Activated CD8-positive, alpha-beta memory T cell treated with anti-CD3 and anti-CD28 coated beads for 36 hours (primary cell): ENCODE results near the gene PLAAT4. TPM values are rescaled to one million over a fixed set of nuclear protein-coding genes. Genes with fewer than 3 reads are reported as not detected.
"Not testable (repeated sequence)": the region's sequence is repeated elsewhere in the genome, so short reads cannot be mapped to it uniquely, and the experiment has no call there.

Experiments used
- CTCF ChIA-PET: fragments of 350-600 bp; sonication (Branson Sonifier 250); formaldehyde crosslinking; loops from one replicate; lab custom pipeline; 2021; ENCODE audit warnings: antibody characterized with exemption; lab: Charles Lee
- POLR2A ChIA-PET: fragments of 350-600 bp; sonication (Branson Sonifier 250); formaldehyde crosslinking; loops from one replicate; lab custom pipeline; 2021; ENCODE audit warnings: antibody characterized with exemption; lab: Charles Lee
- total RNA-seq, 2 experiments: library from RNA; stranded (reverse); gene quantifications; one replicate each; pipeline ENCODE4 v1.2.3, GENCODE V29; 2021

The PLAAT4 gene
- total RNA-seq, 2 experiments from 2014 or later = 7.4 to 9.9 TPM

- ChIA-PET POLR2A (interaction anchor here (0.8 kb wide), 1 partner anchor 19 kb away, joined by 4 read pairs; no protein-coding TSS in a partner anchor), CTCF (interaction anchor here (0.9 kb wide), 1 partner anchor 8 kb away, joined by 3 read pairs; no protein-coding TSS in a partner anchor)
Measured at GRCh38 chr11:63556404-63557013, 19.9 kb downstream of the PLAAT4 start.

GRCh38 chr11:63557570-63557969 lies 21.0 kb downstream of the PLAAT4 start:
- CTCF ChIA-PET = no interaction called here
- POLR2A ChIA-PET = no interaction called here

GRCh38 chr11:63558459-63559157 lies 22.0 kb downstream of the PLAAT4 start:
- ChIA-PET CTCF (interaction anchor here (0.7 kb wide), 1 partner anchor 180 kb away, joined by 3 read pairs; no protein-coding TSS in a partner anchor), POLR2A (no interaction called here)

GRCh38 chr11:63560506-63561180 lies 24.0 kb downstream of the PLAAT4 start:
- CTCF ChIA-PET = no interaction called here
- POLR2A ChIA-PET = no interaction called here

- ChIA-PET POLR2A (interaction anchor here (0.7 to 1.4 kb wide), 4 partner anchors 10 to 28 kb away, joined by 4 to 6 read pairs (median 4); partner anchors contain the start of gene PLAAT4), CTCF (interaction anchor here (0.7 to 6.2 kb wide), 3 partner anchors 10 to 44 kb away, joined by 3 to 48 read pairs (median 4); no protein-coding TSS in a partner anchor)
Measured at GRCh38 chr11:63563201-63564055, 26.8 kb downstream of the PLAAT4 start, which contains the start of gene PLAAT2. TSS of gene PLAAT2 (minus strand) at chr11:63563379. CDS start at chr11:63563324, 55 bp downstream.

DNA sequence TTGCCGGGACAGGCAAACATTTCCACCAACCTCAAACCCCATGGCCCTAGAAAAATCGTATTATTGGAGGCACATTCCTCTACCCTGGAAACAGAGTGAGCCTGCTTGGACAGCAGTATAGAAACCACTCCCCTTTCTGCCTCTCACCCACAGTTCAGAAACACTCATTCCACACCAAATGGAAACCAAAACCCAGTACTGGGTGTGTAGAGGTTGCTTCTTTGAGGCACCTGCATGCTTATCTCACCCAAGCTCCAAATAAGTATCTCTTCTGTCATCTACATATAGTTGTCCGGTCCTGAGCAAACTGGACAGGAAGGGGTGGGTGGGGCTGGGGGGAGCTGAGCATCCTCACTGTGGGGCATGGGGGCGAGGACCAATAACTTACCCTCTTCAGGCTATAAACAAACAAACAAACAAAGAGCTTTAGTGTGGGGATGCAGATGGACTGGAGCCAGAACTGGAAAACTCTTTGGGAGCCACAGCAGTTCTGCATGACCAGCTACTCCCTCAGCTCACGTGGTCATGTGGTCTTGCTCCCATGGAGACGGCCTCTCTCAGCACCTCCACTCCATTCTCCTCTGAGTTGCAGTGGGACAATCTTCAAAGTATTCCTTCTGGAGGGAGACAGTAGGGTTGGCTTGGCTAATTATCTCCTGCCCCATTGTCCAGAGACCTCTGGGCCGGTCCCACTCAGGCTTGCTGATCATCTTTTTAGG lies 27.6 kb downstream of the PLAAT4 start:
- POLR2A ChIA-PET = interaction anchor here (0.7 to 1.4 kb wide), 4 partner anchors 10 to 29 kb away, joined by 4 to 6 read pairs (median 4); partner anchors contain the start of gene PLAAT4

DNA sequence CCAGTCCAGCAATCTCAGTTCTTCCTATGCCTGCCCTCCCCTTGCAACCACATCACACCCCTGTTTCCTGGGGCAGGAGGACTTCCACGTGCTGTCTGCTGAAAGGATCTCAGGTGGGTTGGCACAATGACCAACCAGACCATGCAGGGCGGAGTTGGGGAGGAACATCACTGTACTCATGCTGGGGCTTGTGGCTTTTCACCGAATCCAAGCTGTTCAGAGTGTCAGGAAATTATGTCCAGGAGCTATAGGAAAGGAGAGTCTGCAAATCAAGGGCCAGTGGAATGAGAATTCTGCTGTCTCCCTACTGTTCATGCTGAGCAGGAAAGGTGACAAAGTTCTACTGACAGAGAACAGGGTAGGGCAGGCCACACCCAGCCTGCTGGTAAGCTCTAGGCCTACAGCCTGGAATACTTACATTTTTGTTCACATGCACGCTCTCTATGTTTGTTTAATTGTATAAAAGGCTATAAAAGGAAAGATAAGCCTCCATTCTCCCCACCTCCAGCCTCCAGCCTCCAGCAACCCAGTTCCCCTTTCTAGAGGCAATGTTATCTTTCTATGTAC lies 28.3 kb downstream of the PLAAT4 start:
- POLR2A ChIA-PET = interaction anchor here (0.9 to 1.4 kb wide), 2 partner anchors 11 to 14 kb away, joined by 4 to 5 read pairs; no protein-coding TSS in a partner anchor
- CTCF ChIA-PET = interaction anchor here (0.7 to 6.2 kb wide), 3 partner anchors 9 to 85 kb away, joined by 3 to 48 read pairs (median 8); no protein-coding TSS in a partner anchor

More for the DNA sequence above, 27.6 kb downstream of the PLAAT4 start:
- CTCF ChIA-PET = interaction anchor here (0.7 to 6.2 kb wide), 5 partner anchors 8 to 85 kb away, joined by 3 to 48 read pairs (median 4); no protein-coding TSS in a partner anchor

GRCh38 chr11:63567044-63567840 lies 30.6 kb downstream of the PLAAT4 start:
- POLR2A ChIA-PET = interaction anchor here (0.6 to 2.3 kb wide), 6 partner anchors 14 to 46 kb away, joined by 3 to 8 read pairs (median 6); partner anchors contain the start of genes PLAAT3 and PLAAT4
- CTCF ChIA-PET = interaction anchor here (0.7 to 6.2 kb wide), 4 partner anchors 15 to 107 kb away, joined by 3 to 48 read pairs (median 6); partner anchors contain the start of gene PLAAT4

DNA sequence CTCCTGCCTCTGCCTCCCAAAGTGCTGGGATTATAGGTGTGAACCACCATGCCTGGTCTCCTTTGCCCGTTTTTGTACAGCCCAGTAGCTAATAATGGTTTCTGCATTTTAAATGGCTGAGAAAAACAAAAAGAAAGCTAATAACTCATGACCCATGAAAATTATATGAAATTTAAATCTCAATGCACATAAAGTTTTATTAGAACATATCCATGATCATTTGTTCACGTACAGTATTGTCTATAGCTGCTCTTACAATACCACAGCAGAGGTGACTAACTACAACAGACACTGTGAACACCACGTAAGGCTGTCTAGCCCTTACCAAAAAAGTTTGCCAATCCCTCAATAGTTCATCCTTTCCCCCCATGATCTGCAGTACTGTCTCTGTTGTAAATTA lies 33.0 kb downstream of the PLAAT4 start:
- ChIA-PET CTCF (no interaction called here), POLR2A (no interaction called here)

GRCh38 chr11:63572026-63572688 lies 35.5 kb downstream of the PLAAT4 start:
- POLR2A ChIA-PET = no interaction called here
- CTCF ChIA-PET = interaction anchor here (1.4 kb wide), 1 partner anchor 36 kb away, joined by 3 read pairs; no protein-coding TSS in a partner anchor

DNA sequence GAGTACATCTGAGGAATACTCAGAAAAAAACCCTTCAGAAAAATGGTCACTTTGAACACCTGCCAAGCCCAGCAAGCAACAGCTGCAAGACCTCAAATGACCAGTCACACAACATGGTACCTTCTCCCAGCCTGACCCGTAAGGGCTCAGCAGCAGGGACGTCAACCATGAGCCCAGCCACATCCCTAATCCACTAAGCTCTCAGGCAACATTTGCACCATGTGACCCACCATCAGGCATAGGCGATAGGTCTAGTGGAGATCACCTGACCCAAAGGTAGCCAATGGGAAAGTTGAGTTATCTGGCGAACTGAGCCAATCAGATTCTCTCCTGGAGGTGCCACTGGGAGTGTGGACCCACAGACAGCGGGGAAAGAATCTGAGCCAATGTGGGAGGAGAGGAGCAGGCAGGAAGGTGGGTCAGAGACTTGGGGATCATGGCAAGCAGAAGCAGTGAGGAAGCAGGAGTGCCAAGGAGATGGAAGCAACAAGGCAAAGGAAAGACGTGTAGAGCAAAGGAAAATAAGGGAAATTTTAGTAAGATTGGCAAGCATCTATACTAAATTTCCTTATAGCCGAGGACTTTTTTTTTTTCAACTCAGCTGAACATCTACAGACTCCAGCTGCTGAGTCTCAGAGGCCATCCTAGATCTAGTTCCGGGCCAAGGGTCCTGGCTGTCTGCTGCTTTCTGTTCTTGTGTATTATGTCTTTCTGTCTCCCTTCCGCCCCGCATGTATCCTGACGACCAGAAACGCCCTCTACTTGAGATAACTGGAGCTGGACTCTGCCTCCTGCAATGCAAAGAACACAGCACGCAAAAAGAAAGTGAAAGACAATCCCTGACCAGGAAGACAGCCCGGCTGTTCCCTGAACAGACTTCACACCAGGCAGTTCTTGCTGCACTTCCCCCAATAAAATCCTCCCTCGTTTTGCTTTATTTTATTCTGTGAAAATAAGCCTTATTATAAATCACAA lies 37.6 kb downstream of the PLAAT4 start:
- ChIA-PET POLR2A (interaction anchor here (0.9 kb wide), 1 partner anchor 22 kb away, joined by 3 read pairs; no protein-coding TSS in a partner anchor), CTCF (interaction anchor here (0.6 to 1.3 kb wide), 3 partner anchors 10 to 23 kb away, joined by 3 to 4 read pairs (median 3); no protein-coding TSS in a partner anchor)

DNA sequence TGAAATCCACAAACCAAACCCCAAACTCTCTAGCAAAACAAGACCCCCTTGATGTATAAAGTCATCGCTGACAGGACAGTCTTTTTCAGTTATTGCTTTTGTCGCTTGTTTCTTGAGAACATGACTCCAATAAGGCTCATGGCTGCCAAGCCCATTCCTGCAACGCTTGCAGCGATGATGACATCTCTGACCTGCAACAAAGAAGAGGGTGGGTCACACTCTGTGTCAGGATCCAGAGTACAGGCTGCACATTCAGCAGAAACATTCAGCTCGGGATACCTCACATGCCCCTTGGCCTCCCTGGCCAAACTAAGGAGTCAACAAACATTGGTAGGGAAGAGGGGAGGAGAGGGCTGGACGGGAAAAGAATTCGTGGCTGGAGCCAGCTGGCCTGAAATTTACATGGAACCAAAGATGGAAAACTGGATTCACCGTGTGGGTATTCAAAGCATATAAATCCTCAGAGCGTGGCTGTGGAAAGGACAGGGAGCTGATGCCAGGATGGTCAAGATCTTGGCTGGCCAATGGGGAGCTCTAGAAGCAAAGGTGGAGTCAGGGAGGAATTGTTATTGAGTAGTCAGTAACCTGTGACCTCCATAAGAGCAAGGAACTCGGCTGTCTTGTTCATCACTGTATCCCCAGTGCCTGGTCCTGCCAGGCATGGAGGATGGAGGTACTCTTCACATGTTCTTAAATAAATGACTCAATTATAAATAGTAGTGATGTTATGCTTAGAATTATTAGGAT lies 38.4 kb downstream of the PLAAT4 start:
- ChIA-PET CTCF (interaction anchor here (0.6 to 1.0 kb wide), 2 partner anchors 22 to 405 kb away, joined by 3 to 4 read pairs; no protein-coding TSS in a partner anchor), POLR2A (interaction anchor here (0.9 kb wide), 1 partner anchor 23 kb away, joined by 3 read pairs; no protein-coding TSS in a partner anchor)

GRCh38 chr11:63578882-63579281 lies 42.3 kb downstream of the PLAAT4 start:
- POLR2A ChIA-PET, CTCF ChIA-PET: not testable (repeated sequence)

DNA sequence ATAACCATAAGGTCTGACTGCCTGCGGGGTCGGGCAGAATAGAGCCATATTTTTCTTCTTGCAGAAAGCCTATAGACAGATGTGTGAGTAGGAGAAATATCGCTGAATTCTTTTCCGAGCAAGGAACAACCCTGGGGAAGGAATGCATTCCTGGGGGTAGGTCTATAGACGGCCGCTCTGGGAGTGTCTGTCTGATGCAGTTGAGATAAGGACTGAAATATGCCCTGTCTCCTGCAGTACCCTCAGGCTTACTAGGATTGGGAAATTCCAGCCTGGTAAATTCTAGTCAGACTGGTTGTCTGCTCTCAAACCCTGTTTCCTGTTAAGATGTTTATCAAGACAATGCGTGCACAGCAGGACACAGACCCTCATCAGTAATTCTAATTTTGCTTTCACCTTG lies 44.6 kb downstream of the PLAAT4 start:
- CTCF ChIA-PET, POLR2A ChIA-PET: not testable (repeated sequence)
